MM.1S (cell line): Measurements from ENCODE around the gene JAKMIP3.

Experiments used
- DNase-seq: peaks from one replicate; pipeline ENCODE4 v3.0.0-alpha.2; 2015
- H2AFZ ChIP-seq: fragments of 300-600 bp; sonication (generic); 2 replicates; pipeline ENCODE4 v1.6.0; 2016; ENCODE audit warnings: antibody characterized with exemption, low read length
- H3F3A ChIP-seq: fragments of 300-600 bp; sonication (generic); 2 replicates; pipeline ENCODE4 v1.6.1; 2016; ENCODE audit warnings: mild to moderate bottlenecking, antibody characterized with exemption, low read length, moderate library complexity, mixed read lengths; ENCODE audit not compliant: insufficient read depth
- H3K27ac ChIP-seq: fragments of 300-600 bp; sonication (generic); 2 replicates; pipeline ENCODE4 v1.5.1; 2016; ENCODE audit warnings: mild to moderate bottlenecking, low read length
- H3K27me3 ChIP-seq: fragments of 300-600 bp; sonication (generic); replicated peaks from 2 replicates; pipeline ENCODE4 v1.6.0; 2016; ENCODE audit warnings: low read length; ENCODE audit not compliant: insufficient read depth
- H3K36me3 ChIP-seq: fragments of 300-600 bp; sonication (generic); replicated peaks from 2 replicates; pipeline ENCODE4 v1.6.1; 2016; ENCODE audit warnings: mild to moderate bottlenecking, low read length, mixed read lengths; ENCODE audit not compliant: insufficient read depth
- H3K4me1 ChIP-seq: fragments of 300-600 bp; sonication (generic); 2 replicates; pipeline ENCODE4 v1.6.1; 2016; ENCODE audit warnings: low read length, mixed read lengths
- H3K4me2 ChIP-seq: fragments of 300-600 bp; sonication (generic); 2 replicates; pipeline ENCODE4 v1.6.0; 2016; ENCODE audit warnings: low read depth, low read length
- H3K4me3 ChIP-seq: fragments of 300-600 bp; sonication (generic); 2 replicates; pipeline ENCODE4 v1.5.1; 2016; ENCODE audit warnings: low read length, mixed read lengths
- H3K79me2 ChIP-seq: fragments of 300-600 bp; sonication (generic); 2 replicates; pipeline ENCODE4 v1.6.1; 2016; ENCODE audit warnings: mixed run types, low read length, mixed read lengths
- H3K9ac ChIP-seq: fragments of 300-600 bp; sonication (generic); 2 replicates; pipeline ENCODE4 v1.6.1; 2016; ENCODE audit warnings: low read length, mixed read lengths
- H3K9me2 ChIP-seq: fragments of 300-600 bp; sonication (generic); replicated peaks from 2 replicates; pipeline ENCODE4 v1.6.1; 2016; ENCODE audit warnings: mild to moderate bottlenecking, low read length, mixed read lengths; ENCODE audit not compliant: insufficient read depth
- H3K9me3 ChIP-seq: fragments of 300-600 bp; sonication (generic); replicated peaks from 2 replicates; pipeline ENCODE4 v1.6.1; 2016; ENCODE audit warnings: mild to moderate bottlenecking, low read length, mixed read lengths; ENCODE audit not compliant: insufficient read depth
- H4K20me1 ChIP-seq: fragments of 300-600 bp; sonication (generic); 2 replicates; pipeline ENCODE4 v1.6.1; 2016; ENCODE audit warnings: mild to moderate bottlenecking, low read length, moderate library complexity, mixed read lengths; ENCODE audit not compliant: insufficient read depth
- EZH2 ChIP-seq: fragments of 300-600 bp; sonication (generic); optimal IDR thresholded peaks from 2 replicates; pipeline ENCODE3; 2017; ENCODE audit warnings: low read depth, mild to moderate bottlenecking, antibody characterized with exemption, low read length, mixed read lengths
- EZH2phosphoT487 ChIP-seq: fragments of 300-600 bp; sonication (generic); IDR thresholded peaks from 2 replicates; pipeline ENCODE4 v1.6.1; 2018; ENCODE audit warnings: antibody characterized with exemption, low read length
- TF ChIP-seq, protein P1 (sequence below): fragments of 300-600 bp; sonication (generic); IDR thresholded peaks from 2 replicates; pipeline ENCODE4 v1.5.1; 2016; ENCODE audit warnings: antibody characterized with exemption, low read length, mixed read lengths

Gene JAKMIP3

DNA sequence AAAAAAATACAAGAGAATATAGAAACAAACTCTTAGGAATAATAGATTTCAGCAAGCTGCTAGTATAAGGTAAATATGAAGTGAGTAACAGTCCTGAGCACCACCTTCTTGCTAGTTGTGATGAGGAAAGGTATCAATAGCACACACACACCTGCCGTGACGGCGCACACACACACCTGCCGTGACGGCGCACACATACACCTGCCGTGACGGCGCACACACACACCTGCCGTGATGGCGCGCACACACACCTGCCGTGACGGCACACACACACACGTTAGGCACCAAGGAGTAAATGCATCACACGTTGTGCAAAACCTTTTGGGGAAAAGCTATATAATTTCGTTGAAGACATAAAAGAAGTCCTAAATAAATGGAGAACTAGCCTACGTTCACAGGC is 4.7 kb upstream of the JAKMIP3 start:
- Histone ChIP-seq H3K79me2 (no peaks in the 10 kb centered on the region), H3K27me3 (peaks cover 44% of the 10 kb centered on the region), H3K9ac (no peak overlapping the region), H3K4me3 (no peak overlapping the region), H3K27ac (no peak overlapping the region), H3K4me1 (no peaks in the 10 kb centered on the region), H2AFZ (no peak overlapping the region), H3K9me2 (no peaks in the 10 kb centered on the region), H3K4me2 (no peak overlapping the region), H3K36me3 (no peaks in the 10 kb centered on the region), H3F3A (no peaks in the 10 kb centered on the region), H4K20me1 (no peaks in the 10 kb centered on the region), H3K9me3 (no peaks in the 10 kb centered on the region)
- no peak for TF ChIP-seq EZH2
- TF ChIP-seq, protein P1, sequence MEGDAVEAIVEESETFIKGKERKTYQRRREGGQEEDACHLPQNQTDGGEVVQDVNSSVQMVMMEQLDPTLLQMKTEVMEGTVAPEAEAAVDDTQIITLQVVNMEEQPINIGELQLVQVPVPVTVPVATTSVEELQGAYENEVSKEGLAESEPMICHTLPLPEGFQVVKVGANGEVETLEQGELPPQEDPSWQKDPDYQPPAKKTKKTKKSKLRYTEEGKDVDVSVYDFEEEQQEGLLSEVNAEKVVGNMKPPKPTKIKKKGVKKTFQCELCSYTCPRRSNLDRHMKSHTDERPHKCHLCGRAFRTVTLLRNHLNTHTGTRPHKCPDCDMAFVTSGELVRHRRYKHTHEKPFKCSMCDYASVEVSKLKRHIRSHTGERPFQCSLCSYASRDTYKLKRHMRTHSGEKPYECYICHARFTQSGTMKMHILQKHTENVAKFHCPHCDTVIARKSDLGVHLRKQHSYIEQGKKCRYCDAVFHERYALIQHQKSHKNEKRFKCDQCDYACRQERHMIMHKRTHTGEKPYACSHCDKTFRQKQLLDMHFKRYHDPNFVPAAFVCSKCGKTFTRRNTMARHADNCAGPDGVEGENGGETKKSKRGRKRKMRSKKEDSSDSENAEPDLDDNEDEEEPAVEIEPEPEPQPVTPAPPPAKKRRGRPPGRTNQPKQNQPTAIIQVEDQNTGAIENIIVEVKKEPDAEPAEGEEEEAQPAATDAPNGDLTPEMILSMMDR: no peak
- no peak for TF ChIP-seq EZH2phosphoT487
- no peak for DNase-seq

DNA sequence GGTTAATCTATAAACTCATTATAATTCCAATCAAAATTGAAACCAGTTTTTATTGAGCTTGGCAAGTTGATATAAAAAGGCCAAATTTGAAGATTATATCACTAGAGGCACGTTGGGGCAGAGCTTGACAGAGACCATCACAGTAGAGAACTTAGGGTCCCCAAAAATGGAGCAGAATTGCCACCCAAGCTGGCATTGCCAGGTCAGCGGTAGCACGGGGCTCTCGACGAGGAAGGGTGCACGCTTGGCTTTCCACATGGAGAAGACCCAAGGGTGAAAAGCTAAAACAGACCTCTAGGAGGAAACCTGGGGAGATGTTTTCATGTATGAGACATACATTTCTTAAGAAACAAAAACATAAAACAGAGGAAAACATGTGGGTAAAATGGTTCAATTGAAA is 4.3 kb upstream of the JAKMIP3 start:
- no peaks in the 10 kb centered on the region for H3K79me2 ChIP-seq
- no peak for DNase-seq
- no peaks in the 10 kb centered on the region for H3K36me3 ChIP-seq
- no peak overlapping the region for H2AFZ ChIP-seq
- TF ChIP-seq EZH2 (no peak), EZH2phosphoT487 (no peak)
- TF ChIP-seq, protein P1: no peak
- H3K27ac ChIP-seq: no peak overlapping the region
- H4K20me1 ChIP-seq: no peaks in the 10 kb centered on the region
- no peaks in the 10 kb centered on the region for H3F3A ChIP-seq
- H3K4me3 ChIP-seq: no peak overlapping the region
- H3K9me2 ChIP-seq: no peaks in the 10 kb centered on the region
- no peak overlapping the region for H3K4me2 ChIP-seq
- no peaks in the 10 kb centered on the region for H3K9me3 ChIP-seq
- H3K9ac ChIP-seq: no peak overlapping the region
- H3K27me3 ChIP-seq: peaks cover 48% of the 10 kb centered on the region
- H3K4me1 ChIP-seq: no peaks in the 10 kb centered on the region

DNA sequence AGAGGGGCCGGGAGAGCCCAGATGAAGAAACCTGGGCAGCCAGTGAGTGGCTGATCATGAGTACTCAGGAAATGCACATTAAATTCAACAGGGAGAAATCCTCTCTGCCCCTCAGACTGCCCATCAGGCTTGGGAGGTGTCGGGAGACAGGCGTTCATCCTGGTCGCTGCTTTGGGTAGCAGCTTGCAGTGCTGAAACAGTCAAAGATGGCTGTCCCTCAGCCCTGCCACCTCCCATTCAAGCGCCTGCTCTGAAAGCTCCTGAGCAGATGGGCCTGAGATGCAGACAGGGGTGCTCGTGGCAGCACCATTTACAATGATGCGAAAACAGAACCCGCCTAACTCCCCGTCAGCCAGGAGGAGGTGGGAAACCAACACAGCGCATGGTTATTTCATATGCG is 3.6 kb upstream of the JAKMIP3 start:
- no peak overlapping the region for H2AFZ ChIP-seq
- H3K27me3 ChIP-seq: peaks cover 54% of the 10 kb centered on the region
- no peaks in the 10 kb centered on the region for H3K79me2 ChIP-seq
- no peaks in the 10 kb centered on the region for H3K9me3 ChIP-seq
- TF ChIP-seq, protein P1: no peak
- no peak for TF ChIP-seq EZH2
- TF ChIP-seq EZH2phosphoT487: no peak
- no peaks in the 10 kb centered on the region for H3F3A ChIP-seq
- no peak for DNase-seq
- no peak overlapping the region for H3K4me3 ChIP-seq
- H3K4me2 ChIP-seq: no peak overlapping the region
- no peaks in the 10 kb centered on the region for H3K36me3 ChIP-seq
- no peaks in the 10 kb centered on the region for H3K4me1 ChIP-seq
- no peak overlapping the region for H3K9ac ChIP-seq
- H3K9me2 ChIP-seq: no peaks in the 10 kb centered on the region
- no peak overlapping the region for H3K27ac ChIP-seq
- H4K20me1 ChIP-seq: no peaks in the 10 kb centered on the region
